Suprapubic skin (tissue), 3 donors: ENCODE measurements around the gene LATS2.

ENCODE experiments used
- POLR2A ChIP-seq, 2 donors: fragments of 450-650 bp; IDR thresholded peaks; one replicate each; pipeline ENCODE4 v1.6.1; 2017; ENCODE audit warnings: antibody characterized with exemption in 2 of 2, mild to moderate bottlenecking in 2 of 2, moderate library complexity in 2 of 2
- TF ChIP-seq, protein P1 (sequence below), 2 donors: fragments of 200-600 bp in 1 of 2; fragments of 450-650 bp in 1 of 2; sonication (generic) in 1 of 2; IDR thresholded peaks; one replicate each; pipeline ENCODE4 v1.5.1; 2016 to 2019; ENCODE audit warnings: antibody characterized with exemption in 2 of 2, mild to moderate bottlenecking in 1 of 2, moderate library complexity in 1 of 2

DNA sequence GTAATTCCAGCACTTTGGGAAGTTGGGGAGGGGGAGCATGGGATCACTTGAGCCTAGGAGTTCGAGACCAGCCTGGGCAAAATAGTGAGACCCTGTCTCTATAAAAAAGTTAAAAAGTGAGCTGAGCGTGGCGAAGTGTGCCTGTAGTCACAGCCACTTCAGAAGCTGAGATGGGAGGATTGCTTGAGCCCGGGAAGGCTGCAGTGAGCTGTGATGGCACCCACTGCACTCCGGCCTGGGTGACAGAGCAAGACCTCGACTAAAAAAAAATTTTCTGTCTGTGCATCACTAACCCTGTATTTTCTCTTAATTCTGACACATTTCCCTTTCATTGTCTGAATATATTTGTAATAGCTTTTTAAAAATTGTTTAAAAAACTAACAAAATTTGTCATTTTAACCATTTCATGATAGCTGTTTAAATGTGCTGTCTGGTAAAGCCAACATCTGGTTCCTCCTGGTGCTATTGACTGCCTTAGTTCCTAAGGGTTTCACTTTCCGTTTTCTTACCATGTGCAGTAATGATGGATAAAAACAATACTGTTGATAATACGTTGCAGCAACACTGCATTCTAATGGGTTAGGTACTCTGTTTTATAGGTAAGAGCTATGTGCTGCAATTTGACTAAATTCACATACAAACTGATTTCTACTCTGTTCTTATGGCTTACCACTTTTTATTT is 29.7 kb downstream of the LATS2 start:
- TF ChIP-seq, protein P1, sequence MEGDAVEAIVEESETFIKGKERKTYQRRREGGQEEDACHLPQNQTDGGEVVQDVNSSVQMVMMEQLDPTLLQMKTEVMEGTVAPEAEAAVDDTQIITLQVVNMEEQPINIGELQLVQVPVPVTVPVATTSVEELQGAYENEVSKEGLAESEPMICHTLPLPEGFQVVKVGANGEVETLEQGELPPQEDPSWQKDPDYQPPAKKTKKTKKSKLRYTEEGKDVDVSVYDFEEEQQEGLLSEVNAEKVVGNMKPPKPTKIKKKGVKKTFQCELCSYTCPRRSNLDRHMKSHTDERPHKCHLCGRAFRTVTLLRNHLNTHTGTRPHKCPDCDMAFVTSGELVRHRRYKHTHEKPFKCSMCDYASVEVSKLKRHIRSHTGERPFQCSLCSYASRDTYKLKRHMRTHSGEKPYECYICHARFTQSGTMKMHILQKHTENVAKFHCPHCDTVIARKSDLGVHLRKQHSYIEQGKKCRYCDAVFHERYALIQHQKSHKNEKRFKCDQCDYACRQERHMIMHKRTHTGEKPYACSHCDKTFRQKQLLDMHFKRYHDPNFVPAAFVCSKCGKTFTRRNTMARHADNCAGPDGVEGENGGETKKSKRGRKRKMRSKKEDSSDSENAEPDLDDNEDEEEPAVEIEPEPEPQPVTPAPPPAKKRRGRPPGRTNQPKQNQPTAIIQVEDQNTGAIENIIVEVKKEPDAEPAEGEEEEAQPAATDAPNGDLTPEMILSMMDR (IDR thresholded peaks at IDR 0.05), result no peak
- no peak for TF ChIP-seq POLR2A (IDR thresholded peaks at IDR 0.05)
